ENCODE measurements around the gene LRATD1. TPM values are rescaled to one million over a fixed set of nuclear protein-coding genes. Genes with fewer than 3 reads are reported as not detected.

Gene LRATD1
- total RNA-seq, 6 donors from 2014 or later = 3.1 to 13.5 (median 7.3) TPM

DNA sequence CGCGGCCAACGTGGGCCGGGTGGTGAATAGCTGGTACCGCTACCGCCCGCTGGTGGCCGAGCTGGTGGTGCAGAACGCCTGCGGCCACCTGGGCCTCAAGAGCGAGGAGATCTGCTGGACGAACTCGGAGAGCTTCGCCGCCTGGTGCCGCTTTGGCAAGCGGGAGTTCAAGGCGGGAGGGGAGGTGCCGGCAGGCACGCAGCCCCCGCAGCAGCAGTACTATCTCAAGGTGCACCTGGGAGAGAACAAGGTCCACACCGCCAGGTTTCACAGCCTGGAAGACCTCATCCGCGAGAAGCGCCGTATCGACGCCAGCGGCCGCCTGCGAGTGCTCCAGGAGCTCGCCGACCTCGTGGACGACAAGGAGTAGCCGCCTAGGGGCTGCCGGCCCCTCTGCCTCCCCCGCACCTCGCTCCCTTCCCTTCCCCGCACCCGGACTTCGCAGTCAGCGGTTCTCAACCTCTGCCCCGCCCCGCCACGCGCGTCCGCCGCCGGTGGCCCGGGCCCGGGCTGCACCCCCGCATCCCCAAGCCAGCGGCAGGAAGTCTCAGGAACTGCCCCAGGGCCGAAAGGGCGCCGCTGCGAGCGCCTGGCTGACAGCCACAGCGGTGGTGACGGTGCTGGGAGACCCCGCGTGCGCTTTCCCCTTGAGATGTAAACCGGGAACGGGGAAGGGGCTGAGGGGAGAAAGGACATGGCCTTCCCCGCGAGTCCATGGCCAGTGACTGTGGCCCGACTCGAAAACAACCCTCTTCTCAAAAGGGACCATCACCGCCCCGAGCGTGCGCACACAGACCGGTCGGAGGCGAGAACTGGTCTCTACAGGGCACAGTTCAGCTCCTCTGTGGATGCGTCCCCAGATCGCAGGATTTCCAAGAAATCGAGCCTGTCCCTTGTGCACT is 2.2 kb downstream of the LRATD1 start:
- peak; percentile 87 to 94 for DNase-seq
- Histone ChIP-seq H3K27me3 (peaks cover 0 to 11% (median 0%) of the 10 kb centered on the region in 4 donors), H3K4me1 (peaks cover 11 to 43% (median 29%) of the 10 kb centered on the region in 4 donors), H3K9me3 (no peaks in the 10 kb centered on the region), H3K36me3 (no peaks in the 10 kb centered on the region), H3K4me3 (peak overlapping the region; percentile 42 to 60 (median 52)), H3K27ac (peak overlapping the region; percentile 58 to 87 (median 80))
- ATAC-seq (ENCODE audit: low FRiP score in 2 of 2) = peak; percentile 79 to 87
- TF ChIP-seq, protein P1, sequence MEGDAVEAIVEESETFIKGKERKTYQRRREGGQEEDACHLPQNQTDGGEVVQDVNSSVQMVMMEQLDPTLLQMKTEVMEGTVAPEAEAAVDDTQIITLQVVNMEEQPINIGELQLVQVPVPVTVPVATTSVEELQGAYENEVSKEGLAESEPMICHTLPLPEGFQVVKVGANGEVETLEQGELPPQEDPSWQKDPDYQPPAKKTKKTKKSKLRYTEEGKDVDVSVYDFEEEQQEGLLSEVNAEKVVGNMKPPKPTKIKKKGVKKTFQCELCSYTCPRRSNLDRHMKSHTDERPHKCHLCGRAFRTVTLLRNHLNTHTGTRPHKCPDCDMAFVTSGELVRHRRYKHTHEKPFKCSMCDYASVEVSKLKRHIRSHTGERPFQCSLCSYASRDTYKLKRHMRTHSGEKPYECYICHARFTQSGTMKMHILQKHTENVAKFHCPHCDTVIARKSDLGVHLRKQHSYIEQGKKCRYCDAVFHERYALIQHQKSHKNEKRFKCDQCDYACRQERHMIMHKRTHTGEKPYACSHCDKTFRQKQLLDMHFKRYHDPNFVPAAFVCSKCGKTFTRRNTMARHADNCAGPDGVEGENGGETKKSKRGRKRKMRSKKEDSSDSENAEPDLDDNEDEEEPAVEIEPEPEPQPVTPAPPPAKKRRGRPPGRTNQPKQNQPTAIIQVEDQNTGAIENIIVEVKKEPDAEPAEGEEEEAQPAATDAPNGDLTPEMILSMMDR (IDR thresholded peaks at IDR 0.05) = peak; percentile 48 to 85 (median 76)
- TF ChIP-seq EP300 (IDR thresholded peaks at IDR 0.05) = no peak
- no peak for TF ChIP-seq POLR2AphosphoS5 (IDR thresholded peaks at IDR 0.05)
- TF ChIP-seq POLR2A (IDR thresholded peaks at IDR 0.05) = peak in 1 of 4 donors; percentile 8
- 0 to 4% methylated on average over 16 to 64 of the region's 81 CpGs for WGBS, 2 donors

DNA sequence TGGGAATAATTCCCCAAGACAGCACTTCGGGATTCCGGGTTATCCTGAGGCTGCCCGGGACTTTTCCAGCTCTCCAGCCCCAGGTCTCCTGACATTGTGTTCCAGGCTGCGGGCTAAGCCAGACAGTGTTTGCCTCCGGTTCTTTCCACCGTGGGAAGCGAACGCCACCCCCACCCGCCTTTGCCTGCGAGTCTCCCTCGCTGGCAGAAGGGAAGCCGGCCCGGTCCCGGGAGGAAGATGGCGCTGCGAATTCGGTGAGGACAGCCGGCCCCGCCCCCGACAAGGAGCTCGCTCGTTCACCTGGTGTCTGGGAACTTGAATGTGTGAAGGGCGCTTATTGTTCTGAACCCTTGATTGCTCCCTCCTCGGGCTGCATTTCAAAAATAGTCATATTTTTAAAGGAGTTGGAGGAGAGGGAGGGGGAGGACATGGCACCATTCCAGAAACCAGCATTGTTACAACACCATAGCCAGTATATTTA is 2.9 kb downstream of the LRATD1 start:
- Histone ChIP-seq H3K4me1 (peaks cover 11 to 43% (median 29%) of the 10 kb centered on the region in 4 donors), H3K27me3 (peaks cover 0 to 11% (median 0%) of the 10 kb centered on the region in 4 donors), H3K27ac (peak overlapping the region; percentile 58 to 87 (median 80)), H3K36me3 (no peaks in the 10 kb centered on the region), H3K9me3 (no peaks in the 10 kb centered on the region), H3K4me3 (peak overlapping the region in 3 of 4 donors; percentile 46 to 60 (median 58))
- TF ChIP-seq, protein P1 (IDR thresholded peaks at IDR 0.05) = peak in 1 of 6 experiments; percentile 10
- no peak for TF ChIP-seq POLR2AphosphoS5 (IDR thresholded peaks at IDR 0.05)
- DNase-seq = peak; percentile 72 to 89
- peak; percentile 35 to 45 for ATAC-seq (ENCODE audit: low FRiP score in 2 of 2)
- 0 to 5% methylated on average over 10 to 24 of the region's 24 CpGs for WGBS, 2 donors

DNA sequence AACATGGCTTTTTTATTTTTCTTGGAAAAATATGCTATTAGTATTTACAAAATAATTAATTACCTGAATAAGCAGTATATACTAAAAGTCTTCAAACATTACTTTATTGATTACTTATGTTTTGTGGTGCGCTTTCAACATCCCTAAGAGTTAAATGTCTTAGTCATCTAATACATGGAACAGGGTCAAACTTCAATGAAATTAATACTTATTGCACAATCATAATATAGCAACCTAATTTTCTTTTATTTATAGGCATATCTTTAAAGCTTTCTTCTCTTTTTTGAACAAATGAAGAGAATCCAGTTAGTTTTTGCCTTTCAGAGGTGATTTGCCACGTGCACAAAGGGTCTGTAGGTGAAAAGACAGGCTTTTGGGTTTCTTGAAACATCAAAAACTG is 6.0 kb downstream of the LRATD1 start:
- DNase-seq (no peak), ATAC-seq (ENCODE audit: low FRiP score in 2 of 2) (no peak)
- peaks cover 9 to 27% (median 14%) of the 10 kb centered on the region in 4 donors for H3K4me1 ChIP-seq
- no peak overlapping the region for H3K4me3 ChIP-seq
- no peak overlapping the region for H3K27ac ChIP-seq
- no peak for TF ChIP-seq EP300 (IDR thresholded peaks at IDR 0.05)
- TF ChIP-seq POLR2A (IDR thresholded peaks at IDR 0.05) = no peak
- TF ChIP-seq, protein P1 (IDR thresholded peaks at IDR 0.05) = no peak
- no peak for TF ChIP-seq POLR2AphosphoS5 (IDR thresholded peaks at IDR 0.05)
- peaks cover 0 to 5% (median 0%) of the 10 kb centered on the region in 4 donors for H3K27me3 ChIP-seq
- no peaks in the 10 kb centered on the region for H3K9me3 ChIP-seq
- no peaks in the 10 kb centered on the region for H3K36me3 ChIP-seq
- 86 to 87% methylated on average over 2 of the region's 2 CpGs for WGBS, 2 donors

DNA sequence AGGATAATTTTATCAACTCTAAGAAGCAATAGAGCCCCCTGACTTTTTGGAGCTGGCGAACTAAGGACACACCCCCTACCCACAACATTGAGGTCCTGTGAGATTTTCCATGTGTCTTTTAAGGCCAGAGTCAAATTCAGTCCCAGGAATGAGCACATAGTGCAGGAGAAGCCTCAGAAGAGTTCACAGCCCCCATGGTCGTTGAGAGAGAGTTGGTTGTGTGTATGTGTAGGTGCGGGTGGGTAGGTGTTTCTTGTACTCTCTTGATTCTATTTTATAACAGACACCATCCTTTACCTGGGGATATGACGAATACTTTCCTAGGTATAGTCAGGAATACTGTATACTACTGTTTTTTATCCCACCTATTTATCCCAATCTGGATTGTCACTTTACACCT is 8.6 kb downstream of the LRATD1 start:
- DNase-seq (no peak), ATAC-seq (ENCODE audit: low FRiP score in 2 of 2) (no peak)
- Histone ChIP-seq H3K27ac (no peak overlapping the region), H3K36me3 (no peaks in the 10 kb centered on the region), H3K27me3 (no peaks in the 10 kb centered on the region), H3K4me3 (no peak overlapping the region), H3K4me1 (peaks cover 0 to 5% (median 0%) of the 10 kb centered on the region in 4 donors), H3K9me3 (no peaks in the 10 kb centered on the region)
- WGBS, 2 donors = 89 to 92% methylated on average over 4 of the region's 4 CpGs
- TF ChIP-seq, protein P1 (IDR thresholded peaks at IDR 0.05) = no peak
- TF ChIP-seq EP300 (IDR thresholded peaks at IDR 0.05) (no peak), POLR2AphosphoS5 (IDR thresholded peaks at IDR 0.05) (no peak), POLR2A (IDR thresholded peaks at IDR 0.05) (no peak)
